HG02938 (cell line): ENCODE data around the gene HTR3D.
"Not testable (repeated sequence)": the region's sequence is repeated elsewhere in the genome, so short reads cannot be mapped to it uniquely, and the experiment has no call there.

ENCODE experiments used
- ATAC-seq: cut with Tn5 transposase; IDR thresholded peaks from one replicate; pipeline ENCODE4 v1.9.1; 2021; ENCODE audit warnings: mild to moderate bottlenecking, moderate library complexity; ENCODE audit not compliant: unreplicated experiment

The HTR3D gene, protein sequence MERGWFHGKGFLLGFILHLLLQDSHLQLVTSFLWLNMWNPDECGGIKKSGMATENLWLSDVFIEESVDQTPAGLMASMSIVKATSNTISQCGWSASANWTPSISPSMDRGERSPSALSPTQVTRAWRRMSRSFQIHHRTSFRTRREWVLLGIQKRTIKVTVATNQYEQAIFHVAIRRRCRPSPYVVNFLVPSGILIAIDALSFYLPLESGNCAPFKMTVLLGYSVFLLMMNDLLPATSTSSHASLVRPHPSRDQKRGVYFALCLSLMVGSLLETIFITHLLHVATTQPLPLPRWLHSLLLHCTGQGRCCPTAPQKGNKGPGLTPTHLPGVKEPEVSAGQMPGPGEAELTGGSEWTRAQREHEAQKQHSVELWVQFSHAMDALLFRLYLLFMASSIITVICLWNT

DNA sequence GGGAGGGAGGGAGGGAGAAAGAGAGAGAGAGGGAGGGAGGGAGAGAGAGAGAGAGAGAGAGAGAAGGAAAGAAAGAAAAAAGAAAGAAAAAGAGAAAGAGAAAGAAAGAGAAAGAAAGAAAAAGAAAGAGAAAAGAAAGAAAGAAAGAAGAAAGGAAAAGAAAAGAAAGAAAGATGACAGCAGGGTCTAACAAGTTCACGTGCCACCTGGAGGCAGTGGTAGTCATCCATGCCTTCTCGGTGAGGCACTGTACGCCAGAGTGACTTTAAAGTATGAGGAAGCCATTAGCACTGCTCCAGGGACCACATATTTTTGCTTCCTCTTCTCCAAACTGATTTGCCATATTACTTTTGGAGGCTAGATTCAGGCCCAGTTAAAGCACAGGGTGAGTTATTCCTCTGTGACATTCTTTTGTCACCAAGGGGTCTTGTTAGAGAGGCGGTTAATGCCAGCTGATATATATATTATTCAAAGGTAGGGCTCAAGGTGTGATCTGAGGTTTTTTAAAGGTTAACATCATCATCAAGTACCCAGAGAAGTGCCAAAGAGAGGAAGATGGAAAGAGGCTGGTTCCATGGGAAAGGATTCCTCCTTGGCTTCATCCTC lies at the start of gene HTR3D:
HTR3D (plus strand) TSS at position 556 of the 606 bp plus-strand sequence; CDS start at position 556, 0 bp downstream.
- no peak for ATAC-seq

DNA sequence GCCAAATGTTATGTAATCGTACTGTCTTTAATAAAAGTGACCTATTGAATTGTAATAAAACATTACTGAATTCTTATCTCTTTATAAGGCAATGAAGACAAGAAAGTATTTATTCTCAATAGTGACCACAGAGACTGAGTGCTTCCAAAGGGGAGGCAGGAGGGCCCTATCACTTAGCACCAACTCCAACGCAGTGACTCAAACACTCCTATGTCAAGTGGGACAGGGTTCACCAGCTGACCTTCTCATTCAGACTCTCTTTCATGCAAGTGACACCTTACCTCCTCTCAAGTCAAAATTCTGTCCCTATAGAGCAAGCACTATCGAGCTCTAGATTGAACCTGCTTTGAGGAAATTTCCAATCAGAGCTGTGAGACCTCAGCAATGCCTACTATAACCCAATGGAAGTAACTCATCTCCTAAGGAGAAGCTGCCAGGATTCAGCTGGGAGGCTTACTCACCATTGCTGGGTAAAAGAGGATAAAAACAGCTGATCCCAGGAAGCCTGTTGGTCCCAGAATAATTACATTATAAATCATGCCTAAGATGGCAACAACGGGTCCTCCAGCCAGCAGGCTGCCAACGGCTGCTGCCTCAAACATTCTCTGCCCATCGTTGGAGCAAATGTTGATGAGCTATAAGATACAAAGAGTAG lies 49.4 kb upstream of the HTR3D start:
- no peak for ATAC-seq

DNA sequence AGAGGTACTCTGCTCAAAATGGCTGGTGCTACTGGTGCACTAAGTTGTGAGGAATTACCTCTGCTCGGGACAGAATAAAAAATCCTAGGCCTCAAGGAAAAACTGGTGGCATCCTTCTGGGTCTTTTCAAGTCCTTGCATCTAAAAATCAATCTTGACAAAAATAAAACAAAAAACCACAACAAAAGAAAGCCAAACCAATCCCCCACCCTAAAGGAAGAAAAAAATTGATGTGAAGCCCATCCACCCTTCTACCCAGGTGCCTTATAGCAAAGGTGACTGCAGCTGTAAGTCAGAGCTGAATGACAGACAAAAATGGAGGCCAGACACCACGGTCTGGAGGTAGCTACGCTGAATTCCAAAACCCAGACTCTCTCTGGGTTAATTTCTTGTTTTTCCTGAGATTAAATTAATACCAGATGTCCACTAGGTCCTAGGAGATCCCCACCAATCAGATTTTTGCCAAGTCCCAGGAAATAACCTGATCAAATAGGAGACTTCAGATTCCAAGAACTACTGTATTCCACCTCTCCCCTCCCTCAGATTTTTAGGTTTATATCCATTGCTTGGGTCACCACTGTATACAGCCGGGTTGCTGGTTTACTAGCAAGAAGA lies 47.3 kb upstream of the HTR3D start:
- ATAC-seq: no peak

DNA sequence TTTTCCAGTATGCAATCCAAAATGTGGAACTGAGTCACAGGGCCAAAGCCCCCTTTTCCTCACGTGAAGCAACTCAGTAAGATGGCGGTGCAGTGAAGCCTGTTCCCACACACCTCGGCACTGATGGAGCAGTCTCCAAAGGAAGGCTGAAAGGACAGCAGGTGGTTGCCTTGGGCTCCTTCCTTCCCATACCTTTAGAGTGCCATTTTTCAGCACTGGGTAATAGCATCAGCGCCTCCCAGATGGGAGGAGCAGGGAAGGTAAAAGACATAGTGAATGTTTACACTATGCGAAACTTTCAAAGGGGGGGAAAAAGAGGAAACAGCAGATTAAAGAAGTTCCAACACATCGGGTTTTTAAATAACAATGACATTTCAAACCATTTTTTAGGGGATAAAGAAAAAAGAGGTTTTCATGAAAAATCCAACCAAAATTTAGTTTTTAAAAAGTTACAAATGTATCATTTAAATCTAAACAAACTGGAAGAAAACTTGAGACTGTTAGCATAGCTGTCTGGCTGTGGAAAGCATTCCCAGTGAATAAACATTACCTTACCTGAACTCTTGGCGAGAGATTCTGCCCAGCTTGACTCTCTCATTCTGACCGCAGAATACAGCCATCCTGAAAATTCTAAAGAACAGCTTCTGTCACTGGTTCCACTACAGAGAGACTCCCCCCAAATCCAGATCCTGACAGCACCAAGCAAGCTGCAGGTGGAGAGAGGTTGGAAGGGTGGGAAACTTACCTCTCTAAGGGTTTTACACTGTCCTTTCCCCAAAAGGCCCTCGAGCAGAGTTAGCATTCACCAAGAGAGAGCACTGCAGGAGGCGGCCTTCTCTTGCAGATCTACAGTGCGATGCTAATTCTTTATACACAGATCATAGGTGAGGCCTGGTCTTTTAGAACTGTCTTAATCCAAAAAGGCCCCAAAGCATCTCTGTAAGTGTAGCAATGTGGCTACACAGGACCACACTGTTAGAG lies 46.5 kb upstream of the HTR3D start:
- no peak for ATAC-seq

DNA sequence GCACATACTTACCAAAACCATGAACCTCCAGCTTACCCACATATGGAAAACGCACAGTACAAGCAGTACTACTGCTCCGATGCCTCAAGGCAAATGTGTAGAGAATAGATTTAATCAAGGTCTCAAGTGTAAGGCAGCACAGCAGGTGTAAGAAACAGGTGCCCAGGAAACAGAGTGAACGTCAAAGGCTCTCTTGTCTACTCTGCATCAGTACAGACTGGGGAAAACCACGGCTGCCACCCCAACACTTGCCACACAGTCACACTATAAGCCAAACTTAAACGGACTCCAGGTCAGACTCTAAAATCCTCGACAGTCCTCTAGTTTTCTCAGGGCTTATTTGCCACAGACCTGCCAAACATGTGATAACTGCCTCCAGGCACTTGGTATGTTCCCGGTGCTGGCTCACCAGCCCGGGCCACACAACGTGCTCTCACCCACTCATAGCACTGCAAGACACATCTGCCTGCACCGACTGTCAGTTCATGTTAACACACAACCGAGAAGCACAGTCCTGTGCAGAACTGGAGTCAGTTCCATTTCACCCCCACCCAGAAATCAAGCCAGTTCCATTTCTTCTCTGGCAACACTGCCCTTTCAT lies 44.4 kb upstream of the HTR3D start:
- ATAC-seq: no peak

DNA sequence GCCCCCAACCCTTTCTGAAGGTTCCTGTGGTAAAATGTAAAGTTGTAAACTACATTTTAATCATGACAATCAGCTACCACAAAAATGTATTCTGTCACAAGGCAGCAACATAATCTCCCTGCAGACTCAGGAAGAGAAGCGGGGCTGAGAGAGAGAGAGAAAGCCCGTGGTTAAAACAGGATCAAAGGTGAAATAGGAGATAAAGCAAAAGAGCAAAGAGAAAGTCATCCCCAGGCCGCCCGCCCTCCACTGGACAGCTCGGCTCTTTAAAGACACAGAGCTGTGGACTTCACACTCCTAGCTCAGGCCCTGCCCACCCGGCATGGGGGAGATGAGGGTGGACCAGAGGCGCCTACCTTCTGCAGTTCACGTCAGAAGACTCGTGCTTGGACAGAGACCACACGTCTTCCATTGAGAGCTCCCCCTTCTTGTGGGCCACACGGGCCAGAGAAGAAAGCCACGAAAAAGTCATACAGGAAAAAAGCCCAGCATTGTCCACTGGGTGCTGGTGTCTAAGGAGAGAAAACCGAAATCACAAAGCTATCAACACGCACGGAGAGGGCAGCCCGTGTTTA lies 43.2 kb upstream of the HTR3D start:
- ATAC-seq: no peak

DNA sequence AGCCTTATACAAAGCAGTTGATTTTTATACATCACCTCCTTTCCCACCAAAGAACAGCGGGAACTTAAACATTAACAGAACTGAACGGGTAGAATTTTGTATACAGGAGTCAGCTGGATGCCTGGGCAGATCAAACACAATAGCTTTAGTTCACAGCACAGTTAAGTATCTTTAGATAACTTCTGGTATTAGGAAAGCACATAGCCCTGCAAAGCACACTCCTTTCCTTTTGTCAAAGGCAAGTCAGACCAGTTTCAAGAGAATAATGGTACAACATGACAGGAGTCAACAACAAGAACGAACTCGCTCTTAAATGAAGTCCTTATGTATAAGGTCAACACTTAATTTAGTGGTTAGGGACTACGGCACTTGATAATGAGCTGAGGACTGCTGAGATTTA lies 40.1 kb upstream of the HTR3D start:
- no peak for ATAC-seq

DNA sequence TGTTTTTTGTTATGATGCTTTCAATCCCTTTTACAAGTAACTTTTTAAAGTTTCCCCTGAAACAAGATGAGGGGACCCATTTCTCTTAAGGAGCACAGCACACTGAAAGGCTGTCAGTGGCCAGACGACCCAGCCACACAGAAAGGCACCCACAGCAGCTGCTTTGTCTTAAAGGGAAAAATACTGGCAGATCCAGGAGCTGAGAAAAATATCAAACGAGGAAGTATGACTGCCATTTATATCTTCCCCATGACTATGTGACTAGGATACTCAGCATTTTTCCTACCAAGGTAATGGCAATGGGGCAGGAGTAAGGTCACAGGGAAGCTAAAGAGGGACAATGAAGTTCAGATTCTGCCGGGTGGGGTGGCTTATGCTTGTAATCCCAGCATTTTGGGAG lies 29.8 kb upstream of the HTR3D start:
- no peak for ATAC-seq

DNA sequence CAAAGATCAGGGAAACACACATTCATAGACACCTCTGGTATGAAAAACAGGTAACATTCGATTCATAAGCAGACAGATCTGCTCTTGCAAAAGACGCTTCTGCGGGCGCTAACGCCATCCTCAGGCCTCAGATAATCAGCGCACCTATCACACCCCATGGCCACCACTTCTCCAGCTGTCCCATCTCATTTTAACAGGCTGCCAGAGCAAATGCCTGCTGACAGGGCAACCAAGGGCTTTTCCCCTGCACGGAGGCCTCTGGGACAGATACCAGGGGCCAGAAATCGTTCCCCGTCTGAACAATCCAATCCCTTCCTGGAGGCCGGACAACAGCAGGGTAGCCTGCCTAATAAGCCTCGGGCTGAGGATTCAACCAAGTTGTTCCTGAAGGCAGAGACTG lies 29.1 kb upstream of the HTR3D start:
- no peak for ATAC-seq

DNA sequence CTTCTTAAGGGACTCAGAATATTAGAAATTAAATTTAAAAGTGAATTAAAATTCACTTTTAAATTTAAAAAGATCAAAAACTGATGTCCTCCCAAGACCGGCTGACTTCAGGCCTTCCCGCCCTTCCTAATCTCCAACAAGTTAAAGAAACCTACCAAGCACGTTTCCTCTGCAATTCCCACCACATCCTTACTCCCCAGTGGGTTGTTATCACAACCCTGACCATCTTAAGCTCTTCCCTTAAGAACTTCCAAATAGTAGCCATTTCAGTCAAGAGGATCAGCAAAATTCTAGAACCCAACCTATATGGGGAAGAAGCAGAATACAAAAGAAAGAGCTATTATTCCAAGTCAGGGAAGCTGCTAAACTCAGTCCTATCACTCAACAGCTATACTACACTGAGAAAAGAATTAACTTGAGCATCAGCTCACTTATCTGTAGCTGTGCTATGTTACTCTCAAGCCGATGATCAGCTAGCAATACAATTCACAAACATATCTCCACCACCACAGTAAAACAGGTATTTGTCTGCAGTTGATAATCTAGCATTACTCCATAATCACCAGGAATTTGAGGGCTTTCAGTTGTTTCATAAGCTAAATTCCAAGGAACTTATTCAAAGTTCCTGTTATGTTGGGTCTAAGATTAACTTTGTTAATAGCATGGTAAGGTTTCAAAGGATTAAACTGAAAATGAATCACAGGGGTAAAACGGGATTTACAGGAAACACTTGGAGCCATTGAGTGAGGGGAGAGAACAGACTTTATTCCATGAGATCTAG lies 28.2 kb upstream of the HTR3D start:
- ATAC-seq: no peak

DNA sequence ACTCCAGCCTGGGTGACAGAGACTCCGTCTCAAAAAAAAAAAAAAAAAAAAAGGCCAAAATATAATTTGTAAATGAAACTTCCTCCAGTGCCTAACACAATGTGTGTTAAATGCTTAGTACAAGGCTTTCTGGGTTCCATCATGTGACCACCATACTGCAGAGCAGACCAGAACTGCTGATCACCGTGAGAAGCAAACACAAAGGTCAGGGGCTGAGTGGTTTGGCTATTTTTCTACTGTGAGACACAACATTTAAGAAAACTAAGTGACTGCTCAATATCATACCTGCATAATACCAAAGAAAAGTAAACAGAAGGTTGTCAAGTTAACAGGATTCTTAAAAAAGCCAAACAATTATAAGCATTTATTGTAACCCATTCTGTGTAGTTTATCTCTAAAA lies 27.1 kb upstream of the HTR3D start:
- no peak for ATAC-seq

DNA sequence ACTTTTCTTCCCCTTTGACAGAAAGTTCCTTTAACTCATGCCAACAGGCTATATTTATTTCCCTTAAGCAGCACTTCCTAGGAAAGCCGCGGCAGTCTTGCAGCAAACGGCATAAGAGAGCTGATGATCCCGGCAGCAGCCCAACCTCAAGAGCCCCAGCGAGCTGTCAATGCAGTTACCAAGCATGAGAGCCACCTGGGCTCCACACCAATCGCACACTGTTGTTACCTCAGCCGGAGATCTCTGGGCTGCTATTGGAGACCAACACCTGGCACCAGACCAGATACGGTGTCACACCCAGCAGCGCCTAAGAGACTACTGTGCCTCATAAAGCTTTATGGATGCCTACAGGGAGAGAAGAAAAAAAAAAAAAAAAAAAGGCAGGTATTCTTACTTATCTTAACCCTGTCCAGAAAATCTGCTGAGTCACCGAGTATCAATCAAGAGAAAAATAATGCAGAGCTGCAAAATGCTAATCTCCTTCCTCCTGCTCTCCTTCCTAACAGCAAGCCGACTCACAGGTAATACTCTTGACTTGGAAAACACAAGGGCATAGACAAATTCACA lies 25.5 kb upstream of the HTR3D start:
- ATAC-seq: peak; percentile 65

DNA sequence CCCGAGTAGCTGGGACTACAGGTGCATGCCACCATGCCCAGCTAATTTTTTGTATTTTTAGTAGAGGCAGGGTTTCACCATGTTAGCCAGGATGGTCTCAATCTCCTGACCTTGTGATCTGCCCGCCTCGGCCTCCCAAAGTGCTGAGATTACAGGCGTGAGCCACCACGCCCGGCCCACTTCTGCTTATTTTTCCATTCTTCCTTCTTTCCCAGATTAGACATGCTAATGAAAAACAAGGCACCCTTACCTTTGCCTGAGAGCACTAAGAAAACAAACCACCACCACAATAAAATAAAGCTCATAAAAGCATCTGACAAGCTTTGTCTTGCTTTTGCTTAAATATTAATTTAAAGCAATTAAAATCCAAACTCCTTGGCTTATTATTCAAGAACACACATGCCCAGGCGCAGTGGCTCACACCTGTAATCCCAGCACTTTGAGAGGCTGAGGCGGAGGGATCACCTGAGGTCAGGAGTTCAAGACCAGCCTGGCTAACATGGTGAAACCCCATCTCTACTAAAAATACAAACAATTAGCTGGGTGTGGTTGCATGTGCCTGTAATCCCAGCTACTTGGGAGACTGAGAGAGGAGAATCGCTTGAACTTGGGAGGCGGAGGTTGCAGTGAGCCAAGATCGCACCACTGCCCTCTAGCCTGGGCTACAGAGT lies 24.3 kb upstream of the HTR3D start:
- not testable (repeated sequence) for ATAC-seq

DNA sequence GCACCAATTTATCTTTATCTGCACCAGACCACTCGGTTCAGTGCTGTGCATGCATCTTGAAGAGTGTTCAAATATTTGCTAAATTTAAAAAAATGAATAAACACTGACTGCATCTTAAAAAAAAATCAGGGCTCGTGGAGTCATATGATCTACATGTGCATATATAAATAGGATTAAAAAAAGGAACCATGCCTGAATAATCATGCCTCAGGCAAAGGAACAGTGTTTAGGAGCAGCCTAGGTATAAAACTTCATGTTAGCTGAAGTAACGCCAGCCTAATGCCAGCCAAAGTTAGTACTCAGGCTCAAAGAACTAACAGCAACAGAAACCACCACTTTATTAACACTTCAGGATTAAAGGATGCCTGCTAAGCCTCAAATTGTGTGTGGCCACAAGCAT lies 23.4 kb upstream of the HTR3D start:
- ATAC-seq: no peak

DNA sequence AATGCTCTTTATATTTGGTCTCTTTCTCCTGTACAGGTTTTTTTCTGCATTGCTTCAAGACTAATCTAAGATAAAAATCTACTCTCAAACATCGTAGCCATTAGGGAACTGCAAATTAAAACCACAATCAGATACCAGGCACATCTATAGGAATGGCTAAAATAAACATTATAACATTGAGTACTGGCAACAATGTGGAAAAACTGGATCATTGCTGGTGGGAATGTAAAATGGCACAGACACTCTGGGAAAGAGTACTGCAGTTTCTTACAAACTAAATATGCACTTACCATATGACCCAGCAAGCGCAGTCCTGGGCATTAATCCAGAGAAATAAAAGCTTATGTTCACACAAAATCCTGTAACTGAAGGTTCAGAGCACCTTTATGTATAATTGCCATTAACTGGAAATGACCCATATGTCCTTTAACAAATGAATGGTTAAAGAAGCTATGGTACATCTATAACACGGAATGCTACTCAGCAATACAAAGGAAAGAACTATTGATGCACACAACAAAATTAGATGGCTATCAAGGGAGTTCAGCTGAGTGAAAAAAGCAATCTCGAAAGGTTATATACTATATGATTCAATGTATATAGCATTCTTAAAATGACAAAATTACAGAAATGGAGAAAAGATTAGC lies 20.2 kb upstream of the HTR3D start:
- ATAC-seq: no peak

DNA sequence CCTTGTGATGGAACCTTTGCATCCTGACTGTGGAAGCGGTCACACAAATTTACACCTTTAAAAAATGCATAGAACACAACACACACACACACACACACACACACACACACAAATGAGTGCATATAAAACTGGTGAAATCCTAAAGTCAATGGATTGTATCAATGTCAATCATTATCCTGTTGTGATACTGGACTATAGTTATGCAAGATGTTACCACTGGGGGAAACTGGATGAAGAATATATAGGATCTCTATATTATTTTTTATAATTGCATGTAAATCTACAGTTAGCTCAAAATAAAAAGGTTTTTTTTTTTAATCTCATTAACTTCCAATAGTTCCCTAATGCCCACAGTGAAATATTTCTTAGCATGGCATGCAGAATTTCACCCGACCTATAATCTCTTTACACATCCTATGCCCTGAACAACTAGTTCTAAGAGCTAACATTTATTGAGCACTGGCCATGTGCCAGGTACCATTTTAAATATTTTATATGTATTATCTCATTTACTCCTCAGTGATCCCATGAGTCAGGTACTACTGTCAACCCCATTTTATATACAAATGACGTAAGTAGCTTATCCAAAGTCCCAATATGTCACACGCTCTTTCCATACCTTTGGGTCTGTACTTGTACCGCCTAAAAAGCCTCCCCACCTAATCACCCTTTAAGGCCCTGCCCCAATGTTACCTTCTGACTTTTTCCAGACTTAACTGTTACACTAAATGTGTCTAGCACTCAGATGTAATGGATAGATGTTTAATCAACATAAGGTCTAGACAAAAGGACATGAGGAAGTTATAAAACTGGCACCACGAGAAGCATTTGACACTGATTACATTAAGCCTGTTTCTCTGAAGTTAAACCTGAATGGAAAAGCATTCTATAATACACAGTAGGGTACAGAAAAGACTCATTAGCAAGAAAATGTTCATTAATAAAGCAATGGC lies 19.3 kb upstream of the HTR3D start:
- ATAC-seq: no peak
